ENCODE data around the gene PLA2G7. TPM values are rescaled to one million over a fixed set of nuclear protein-coding genes. Genes with fewer than 3 reads are reported as not detected.

PLA2G7 gene
- total RNA-seq, 2 donors from 2014 or later, result 1.2 to 2.9 TPM

- TF ChIP-seq CTCF (IDR thresholded peaks at IDR 0.05), result no peak
- Histone ChIP-seq H3K27me3 (no peaks in the 10 kb centered on the region), H3K4me1 (no peaks in the 10 kb centered on the region), H3K36me3 (no peaks in the 10 kb centered on the region), H3K9ac (ENCODE audit: low read depth in 2 of 2, low read length in 2 of 2) (no peak overlapping the region), H3K9me3 (no peaks in the 10 kb centered on the region), H3K4me3 (peak overlapping the region; percentile 58), H3K27ac (no peak overlapping the region)
- intact Hi-C loops (cut with DNase I), result no loop called here
- DNase-seq, result no peak
Observed at GRCh38 chr6:46735720-46736031, 501 bp upstream of the PLA2G7 start.

GRCh38 chr6:46733341-46733801 is 1.8 kb downstream of the PLA2G7 start:
- H3K4me3 ChIP-seq, result no peak overlapping the region
- H3K9me3 ChIP-seq, result no peaks in the 10 kb centered on the region
- intact Hi-C loops (cut with DNase I), result no loop called here
- no peaks in the 10 kb centered on the region for H3K36me3 ChIP-seq
- TF ChIP-seq CTCF (IDR thresholded peaks at IDR 0.05), result no peak
- H3K9ac ChIP-seq (ENCODE audit: low read depth in 2 of 2, low read length in 2 of 2), result no peak overlapping the region
- H3K27me3 ChIP-seq, result no peaks in the 10 kb centered on the region
- DNase-seq, result no peak
- no peak overlapping the region for H3K27ac ChIP-seq
- no peaks in the 10 kb centered on the region for H3K4me1 ChIP-seq

- H3K27me3 ChIP-seq, result no peaks in the 10 kb centered on the region
- no peak for TF ChIP-seq CTCF (IDR thresholded peaks at IDR 0.05)
- no peak overlapping the region for H3K27ac ChIP-seq
- no peak overlapping the region for H3K4me3 ChIP-seq
- intact Hi-C loops (cut with DNase I), result no loop called here
- no peaks in the 10 kb centered on the region for H3K4me1 ChIP-seq
- no peaks in the 10 kb centered on the region for H3K36me3 ChIP-seq
- DNase-seq, result no peak
- H3K9me3 ChIP-seq, result no peaks in the 10 kb centered on the region
- H3K9ac ChIP-seq (ENCODE audit: low read depth in 2 of 2, low read length in 2 of 2), result no peak overlapping the region
Observed at GRCh38 chr6:46730921-46731461, 4.2 kb downstream of the PLA2G7 start.

- no peaks in the 10 kb centered on the region for H3K9me3 ChIP-seq
- H3K36me3 ChIP-seq, result no peaks in the 10 kb centered on the region
- no peak for DNase-seq
- intact Hi-C loops (cut with DNase I), result no loop called here
- H3K27ac ChIP-seq, result no peak overlapping the region
- H3K9ac ChIP-seq (ENCODE audit: low read depth in 2 of 2, low read length in 2 of 2), result no peak overlapping the region
- H3K4me1 ChIP-seq, result no peaks in the 10 kb centered on the region
- H3K27me3 ChIP-seq, result no peaks in the 10 kb centered on the region
- no peak for TF ChIP-seq CTCF (IDR thresholded peaks at IDR 0.05)
- H3K4me3 ChIP-seq, result no peak overlapping the region
Observed at GRCh38 chr6:46729787-46730326, 5.3 kb downstream of the PLA2G7 start.

GRCh38 chr6:46720401-46720800 is 14.8 kb downstream of the PLA2G7 start:
- intact Hi-C loops (cut with DNase I), result no loop called here
- TF ChIP-seq CTCF (IDR thresholded peaks at IDR 0.05), result no peak
- no peak for DNase-seq
- H3K4me3 ChIP-seq, result no peak overlapping the region
- no peak overlapping the region for H3K27ac ChIP-seq
- no peaks in the 10 kb centered on the region for H3K27me3 ChIP-seq
- H3K36me3 ChIP-seq, result no peaks in the 10 kb centered on the region
- no peak overlapping the region for H3K9ac ChIP-seq (ENCODE audit: low read depth in 2 of 2, low read length in 2 of 2)
- H3K4me1 ChIP-seq, result no peaks in the 10 kb centered on the region
- no peaks in the 10 kb centered on the region for H3K9me3 ChIP-seq

Data from colonic mucosa (tissue), 4 donors.